Spleen (tissue), 11 donors: ENCODE measurements around the gene BRINP1. TPM values are rescaled to one million over a fixed set of nuclear protein-coding genes. Genes with fewer than 3 reads are reported as not detected.

Source experiments
- DNase-seq: peaks from one replicate; pipeline ENCODE4 v3.0.0-alpha.2; 2020
- H3K27ac ChIP-seq, 8 donors: fragments of 200-600 bp; sonication (generic) in 7 of 8; 1 replicate in 4 of 8; 2 replicates in 4 of 8; pipeline versions ENCODE4 v1.5.0 to v1.8.0; 2016 to 2021; ENCODE audit warnings: inconsistent platforms in 4 of 8, mild to moderate bottlenecking in 4 of 8, moderate library complexity in 1 of 8
- H3K27me3 ChIP-seq, 7 donors: fragments of 200-600 bp; sonication (generic) in 6 of 7; replicated peaks in 1 of 7; 1 replicate in 4 of 7; 2 replicates in 3 of 7; pipeline versions ENCODE4 v1.5.0 to v1.8.0; 2016 to 2021; ENCODE audit warnings: inconsistent platforms in 3 of 7, mild to moderate bottlenecking in 1 of 7
- H3K36me3 ChIP-seq, 6 donors: fragments of 200-600 bp; sonication (generic) in 5 of 6; 1 replicate in 4 of 6; 2 replicates in 2 of 6; pipeline versions ENCODE4 v1.5.0 to v1.8.0; 2016 to 2021; ENCODE audit warnings: inconsistent platforms in 2 of 6
- H3K4me1 ChIP-seq, 6 donors: fragments of 200-600 bp; sonication (generic) in 5 of 6; 1 replicate in 3 of 6; 2 replicates in 3 of 6; pipeline versions ENCODE4 v1.5.0 to v1.8.0; 2016 to 2021; ENCODE audit warnings: inconsistent platforms in 3 of 6
- H3K4me3 ChIP-seq, 8 donors: fragments of 200-600 bp; sonication (generic) in 7 of 8; 1 replicate in 4 of 8; 2 replicates in 4 of 8; pipeline versions ENCODE4 v1.5.0 to v1.8.0; 2016 to 2021; ENCODE audit warnings: inconsistent platforms in 4 of 8, mild to moderate bottlenecking in 4 of 8, moderate library complexity in 2 of 8
- H3K9me3 ChIP-seq, 8 donors: fragments of 200-600 bp; sonication (generic) in 7 of 8; 1 replicate in 4 of 8; 2 replicates in 4 of 8; pipeline versions ENCODE4 v1.5.0 to v1.8.0; 2016 to 2021; ENCODE audit warnings: inconsistent platforms in 4 of 8
- CTCF ChIP-seq, 11 experiments: fragments of 200-600 bp in 7 of 11; fragments of 450-650 bp in 4 of 11; sonication (generic) in 4 of 11; IDR thresholded peaks in 8 of 11; conservative IDR thresholded peaks in 3 of 11; 1 replicate in 7 of 11; 2 replicates in 4 of 11; pipeline versions ENCODE4 v1.4.0 to v1.8.0; 2016 to 2021; ENCODE audit warnings: antibody characterized with exemption in 11 of 11, inconsistent platforms in 4 of 11, mild to moderate bottlenecking in 1 of 11
- POLR2A ChIP-seq, 3 donors: fragments of 450-650 bp; IDR thresholded peaks; one replicate each; pipeline ENCODE4 v1.5.1; 2017; ENCODE audit warnings: antibody characterized with exemption in 3 of 3, mild to moderate bottlenecking in 1 of 3
- POLR2AphosphoS5 ChIP-seq, 3 donors: sonication (generic); formaldehyde crosslinking; IDR thresholded peaks; one replicate each; pipeline ENCODE4 v1.5.1; 2017; ENCODE audit warnings: antibody characterized with exemption in 3 of 3
- WGBS, 5 donors: extraction: QIAGEN DNeasy Blood & Tissue Kit in 3 of 5; methylation state at CpG; one replicate each; pipeline versions ENCODE4 v1.1.5 to v1.1.7; 2013 to 2018; 5-methylcytosine and 5-hydroxymethylcytosine counted together
- intact Hi-C: fragments of 100-400 bp; cut with DNase I; formaldehyde crosslinking; loops from one replicate; pipeline ENCODE4 v1.15.0; 2023; ENCODE audit warnings: low total_unique reads
- polyA plus RNA-seq, 3 donors: library from polyadenylated mRNA; stranded (reverse); fragments of 200-250 nt; gene quantifications; one replicate each; pipeline ENCODE4 v1.2.1, GENCODE V29; 2013
- total RNA-seq, 7 donors: library from RNA; depleted of rRNA in 3 of 7; stranded (reverse); fragments of >200 nt in 3 of 7; fragmentation: NEBNext Ultra II Directional in 4 of 7; extraction: Animal tissue kit (Norgen Biotek cat#: 25700) in 4 of 7; gene quantifications; one replicate each; pipeline versions ENCODE4 v1.1.0 to v1.2.1, GENCODE V29; 2016 to 2021
- donor health status: healthy with polysubstance abuse.
- donor health status: DM: no; HTN: no; CAD: no; lungs with moderate emphysema.
- donor health status: DM: no; HTN: no; CAD: no.
- donor health status: Bipolar disorder and iron deficiency.
- donor health status: healthy.
- donor health status: DM: no; HTN: no; CAD: no.
- donor health status: DM: yes; HTN: yes; CAD: no.

Gene BRINP1
- total and polyA plus RNA-seq, 10 donors: 0.05 to 1.2 (median 0.32) TPM; not detected in 1

- 78 to 91% (median 83%) methylated on average over 2 of the region's 2 CpGs for WGBS, 5 donors
These were observed 209.8 kb downstream of the BRINP1 start for GRCh38 chr9:119159386-119159785.

DNA sequence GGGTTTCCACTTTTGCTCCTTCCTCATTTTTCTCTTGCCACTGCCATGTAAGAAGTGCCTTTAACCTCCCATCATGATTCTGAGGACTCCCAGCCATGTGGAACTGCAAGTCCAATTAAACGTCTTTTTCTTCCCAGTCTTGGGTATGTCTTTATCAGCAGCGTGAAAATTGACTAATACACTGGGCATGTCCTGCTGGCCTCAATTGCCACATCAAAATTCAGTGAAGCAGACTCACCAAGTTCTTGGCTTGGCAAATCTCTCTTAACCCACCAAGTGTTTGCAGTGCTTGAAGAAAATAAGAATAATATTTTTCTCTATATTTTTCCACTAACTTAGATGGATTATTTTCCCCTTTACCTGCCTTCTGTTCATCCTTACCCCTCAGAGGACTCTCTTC lies 212.0 kb downstream of the BRINP1 start:
- DNase-seq: no peak
- 74 to 94% (median 78%) methylated on average over 2 of the region's 2 CpGs for WGBS, 5 donors
- intact Hi-C loops: no loop called here
- no peak overlapping the region for H3K27ac ChIP-seq
- no peak overlapping the region for H3K4me3 ChIP-seq
- H3K27me3 ChIP-seq: no peaks in the 10 kb centered on the region
- TF ChIP-seq POLR2AphosphoS5 (IDR thresholded peaks at IDR 0.05) (no peak), CTCF (IDR thresholded peaks at IDR 0.05 in 8 of 11, conservative IDR thresholded peaks at IDR 0.05 in 3 of 11) (no peak), POLR2A (IDR thresholded peaks at IDR 0.05) (no peak)
- H3K4me1 ChIP-seq: no peaks in the 10 kb centered on the region
- H3K36me3 ChIP-seq: no peaks in the 10 kb centered on the region
- H3K9me3 ChIP-seq: peaks cover 0 to 2% (median 0%) of the 10 kb centered on the region in 8 donors

More at GRCh38 chr9:119159386-119159785, 209.8 kb downstream of the BRINP1 start:
- H3K27me3 ChIP-seq: no peaks in the 10 kb centered on the region
- H3K9me3 ChIP-seq: peaks cover 0 to 2% (median 0%) of the 10 kb centered on the region in 8 donors
- no peak for DNase-seq
- no peaks in the 10 kb centered on the region for H3K36me3 ChIP-seq
- no peaks in the 10 kb centered on the region for H3K4me1 ChIP-seq
- no peak for TF ChIP-seq CTCF (IDR thresholded peaks at IDR 0.05 in 8 of 11, conservative IDR thresholded peaks at IDR 0.05 in 3 of 11)
- no peak for TF ChIP-seq POLR2AphosphoS5 (IDR thresholded peaks at IDR 0.05)
- no peak for TF ChIP-seq POLR2A (IDR thresholded peaks at IDR 0.05)
- H3K4me3 ChIP-seq: no peak overlapping the region
- no peak overlapping the region for H3K27ac ChIP-seq
- intact Hi-C loops: no loop called here

- H3K9me3 ChIP-seq: peaks cover 0 to 2% (median 0%) of the 10 kb centered on the region in 8 donors
- DNase-seq: no peak
- intact Hi-C loops: no loop called here
- H3K27me3 ChIP-seq: no peaks in the 10 kb centered on the region
- no peak overlapping the region for H3K27ac ChIP-seq
- H3K4me1 ChIP-seq: no peaks in the 10 kb centered on the region
- H3K4me3 ChIP-seq: no peak overlapping the region
- 75 to 82% (median 78%) methylated on average over 3 of the region's 3 CpGs for WGBS, 5 donors
- H3K36me3 ChIP-seq: no peaks in the 10 kb centered on the region
- no peak for TF ChIP-seq POLR2AphosphoS5 (IDR thresholded peaks at IDR 0.05)
- no peak for TF ChIP-seq CTCF (IDR thresholded peaks at IDR 0.05 in 8 of 11, conservative IDR thresholded peaks at IDR 0.05 in 3 of 11)
- no peak for TF ChIP-seq POLR2A (IDR thresholded peaks at IDR 0.05)
These were observed 212.9 kb downstream of the BRINP1 start for GRCh38 chr9:119156354-119156753.

DNA sequence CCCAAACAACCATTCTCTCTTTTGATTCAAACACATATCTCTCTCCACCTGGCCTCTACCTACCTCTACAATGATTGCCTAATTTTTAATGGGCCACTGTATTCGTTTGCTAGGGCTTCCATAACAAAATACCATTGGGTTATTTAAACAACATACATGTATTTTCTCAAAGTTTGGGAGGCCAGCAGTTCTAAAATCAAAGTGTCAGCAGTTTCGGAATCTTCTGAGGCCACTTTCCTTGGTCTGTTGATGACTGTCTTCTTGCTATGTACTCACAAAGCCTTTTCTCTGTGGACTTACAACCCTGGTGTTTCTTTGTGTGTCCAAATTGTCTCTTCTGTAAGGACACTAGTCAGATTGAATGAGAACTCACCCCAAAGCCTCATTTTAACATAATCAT lies 214.7 kb downstream of the BRINP1 start:
- no peaks in the 10 kb centered on the region for H3K36me3 ChIP-seq
- 63 to 83% (median 67%) methylated on average over 2 of the region's 2 CpGs for WGBS, 5 donors
- H3K9me3 ChIP-seq: peaks cover 0 to 2% (median 0%) of the 10 kb centered on the region in 8 donors
- no peak overlapping the region for H3K4me3 ChIP-seq
- no peaks in the 10 kb centered on the region for H3K4me1 ChIP-seq
- H3K27ac ChIP-seq: no peak overlapping the region
- intact Hi-C loops: no loop called here
- TF ChIP-seq CTCF (IDR thresholded peaks at IDR 0.05 in 8 of 11, conservative IDR thresholded peaks at IDR 0.05 in 3 of 11): no peak
- no peak for TF ChIP-seq POLR2A (IDR thresholded peaks at IDR 0.05)
- TF ChIP-seq POLR2AphosphoS5 (IDR thresholded peaks at IDR 0.05): no peak
- no peaks in the 10 kb centered on the region for H3K27me3 ChIP-seq
- no peak for DNase-seq
